ENCODE data around the gene BUB3.

The BUB3 gene

DNA sequence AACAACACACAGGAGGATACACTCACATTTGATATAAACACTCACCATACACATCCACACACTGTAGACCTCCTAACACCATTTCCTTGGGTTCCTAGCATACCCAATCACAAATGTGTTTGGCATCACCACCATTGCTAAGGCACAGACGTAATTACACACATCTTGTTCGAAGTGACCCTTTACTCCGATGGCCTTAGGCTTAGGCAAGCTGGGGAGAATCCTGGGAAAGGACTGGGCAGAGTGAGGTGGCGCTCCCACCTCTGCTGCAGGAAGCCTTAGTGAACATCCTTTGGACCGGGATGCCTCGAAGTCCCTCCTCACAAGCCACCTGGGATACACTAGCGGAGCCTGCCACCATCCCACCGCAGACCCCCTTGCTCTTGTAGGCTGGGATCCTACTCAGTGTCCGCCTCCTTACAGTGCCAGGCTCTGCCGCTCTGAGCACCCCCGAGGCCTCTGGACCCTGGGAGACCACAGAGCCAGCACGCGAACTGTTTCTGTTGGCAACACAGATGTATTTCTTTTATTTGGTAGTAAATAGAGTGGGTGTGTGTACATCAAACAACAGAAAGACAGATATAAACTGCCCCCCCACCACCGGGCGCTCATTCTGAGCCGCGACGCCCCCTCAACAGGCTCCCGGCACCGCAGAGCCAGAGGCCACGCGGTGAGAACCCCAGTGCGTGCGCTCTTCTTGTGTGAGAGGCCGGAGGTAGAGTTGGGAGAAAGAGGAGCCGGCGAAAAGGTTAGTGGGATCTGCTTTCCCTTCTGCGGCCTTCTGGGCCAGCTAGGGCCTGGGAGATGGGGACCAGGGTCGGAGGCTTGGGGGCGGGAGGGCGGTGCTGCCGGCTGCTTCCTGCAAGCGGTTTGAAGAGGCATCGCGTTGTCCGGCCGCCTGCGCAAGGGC lies 12.2 kb upstream of the BUB3 start:
- DNase-seq, result no peak

GRCh38 chr10:123142701-123143161 lies 11.5 kb upstream of the BUB3 start:
- DNase-seq, result no peak

GRCh38 chr10:123143162-123143824 lies 10.9 kb upstream of the BUB3 start:
- DNase-seq, result no peak

DNA sequence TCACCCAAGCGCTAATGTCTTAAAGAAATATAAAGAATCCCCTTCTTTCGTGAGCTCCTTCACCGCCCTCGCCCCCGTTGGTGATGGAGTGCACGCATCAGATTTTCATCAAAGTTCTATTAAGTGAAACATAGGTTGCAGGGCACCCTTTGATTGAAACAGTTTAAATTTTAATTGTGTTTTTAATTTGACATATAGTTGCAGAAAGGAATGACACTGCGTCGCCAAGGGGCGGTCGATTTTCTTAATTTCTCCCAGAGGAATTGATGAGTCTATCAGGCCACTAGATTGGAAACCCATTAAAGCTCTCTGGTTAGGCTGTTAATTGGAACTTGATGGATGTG lies 10.4 kb upstream of the BUB3 start:
- DNase-seq, result no peak

GRCh38 chr10:123144697-123145541 lies 9.3 kb upstream of the BUB3 start:
- DNase-seq, result no peak

GRCh38 chr10:123145542-123146012 lies 8.6 kb upstream of the BUB3 start:
- DNase-seq, result no peak

GRCh38 chr10:123146013-123146893 lies 7.9 kb upstream of the BUB3 start:
- no peak for DNase-seq

GRCh38 chr10:123146894-123147634 lies 7.1 kb upstream of the BUB3 start:
- DNase-seq, result no peak

DNA sequence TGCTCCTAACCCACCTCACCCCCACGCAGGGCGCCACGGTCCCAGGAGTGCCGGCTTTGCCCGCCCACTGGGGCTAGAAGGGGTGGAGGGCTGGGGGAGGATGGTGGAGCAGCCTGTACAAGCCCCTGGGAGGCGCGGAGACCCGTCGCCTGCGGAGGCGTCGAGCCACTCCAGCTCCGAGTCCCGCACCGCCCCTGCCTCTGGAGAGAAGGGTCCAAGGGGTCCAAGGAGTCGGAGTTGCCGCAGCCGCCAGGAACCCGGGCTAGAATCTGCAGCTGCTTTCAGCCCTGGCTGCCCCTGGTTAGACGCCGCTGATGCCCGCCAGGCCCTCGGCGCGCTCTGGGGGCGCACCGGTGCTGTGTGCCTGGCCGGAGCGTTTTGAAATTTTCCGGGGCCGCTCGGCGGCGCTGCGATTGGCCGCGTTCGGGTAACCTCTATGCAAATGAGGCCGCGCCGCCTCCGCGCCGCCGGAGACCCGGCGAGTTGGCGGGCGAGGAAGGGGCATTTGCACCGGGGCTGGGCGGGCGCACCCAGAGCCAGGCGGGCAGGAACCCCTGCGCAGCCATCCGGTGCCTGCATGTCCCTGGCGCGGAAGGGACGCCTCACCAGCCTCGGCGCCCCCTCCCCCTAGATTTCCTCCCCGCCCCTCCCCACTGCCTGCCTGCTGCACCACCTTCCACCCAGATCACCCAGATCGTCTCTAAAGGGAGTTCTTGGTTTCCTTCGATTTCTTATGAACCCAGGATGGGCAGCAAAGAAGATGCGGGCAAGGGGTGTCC lies 6.4 kb upstream of the BUB3 start, which contains the start of gene HMX2:
TSS of gene HMX2 (plus strand) at position 502 of the 779 bp plus-strand sequence. CDS start at position 745, 243 bp downstream.
- DNase-seq, result no peak

- DNase-seq, result no peak
Measured at GRCh38 chr10:123148414-123149161, 5.6 kb upstream of the BUB3 start.

DNA sequence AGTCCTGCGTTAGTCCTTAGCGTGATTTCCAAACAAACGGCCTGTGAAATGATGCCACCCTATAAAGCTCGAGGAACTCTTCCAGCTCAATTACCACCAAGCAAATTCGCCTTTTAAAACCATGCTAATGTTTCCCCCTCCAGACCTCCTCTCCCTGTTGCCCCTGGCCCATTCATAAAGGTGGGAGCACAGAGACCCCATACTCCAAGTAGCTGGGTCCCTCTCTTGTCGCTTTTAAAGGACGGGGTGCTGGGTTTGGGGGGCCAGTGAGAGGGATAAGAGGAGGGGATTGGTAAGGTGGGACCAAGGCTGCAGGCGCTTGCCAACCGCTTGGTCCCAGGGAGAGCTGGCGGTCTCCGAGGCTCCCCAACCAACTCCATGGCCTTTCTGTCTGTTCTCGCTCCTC lies 5.0 kb upstream of the BUB3 start:
- no peak for DNase-seq

- no peak for DNase-seq
Measured at GRCh38 chr10:123149568-123150270, 4.5 kb upstream of the BUB3 start.

DNA sequence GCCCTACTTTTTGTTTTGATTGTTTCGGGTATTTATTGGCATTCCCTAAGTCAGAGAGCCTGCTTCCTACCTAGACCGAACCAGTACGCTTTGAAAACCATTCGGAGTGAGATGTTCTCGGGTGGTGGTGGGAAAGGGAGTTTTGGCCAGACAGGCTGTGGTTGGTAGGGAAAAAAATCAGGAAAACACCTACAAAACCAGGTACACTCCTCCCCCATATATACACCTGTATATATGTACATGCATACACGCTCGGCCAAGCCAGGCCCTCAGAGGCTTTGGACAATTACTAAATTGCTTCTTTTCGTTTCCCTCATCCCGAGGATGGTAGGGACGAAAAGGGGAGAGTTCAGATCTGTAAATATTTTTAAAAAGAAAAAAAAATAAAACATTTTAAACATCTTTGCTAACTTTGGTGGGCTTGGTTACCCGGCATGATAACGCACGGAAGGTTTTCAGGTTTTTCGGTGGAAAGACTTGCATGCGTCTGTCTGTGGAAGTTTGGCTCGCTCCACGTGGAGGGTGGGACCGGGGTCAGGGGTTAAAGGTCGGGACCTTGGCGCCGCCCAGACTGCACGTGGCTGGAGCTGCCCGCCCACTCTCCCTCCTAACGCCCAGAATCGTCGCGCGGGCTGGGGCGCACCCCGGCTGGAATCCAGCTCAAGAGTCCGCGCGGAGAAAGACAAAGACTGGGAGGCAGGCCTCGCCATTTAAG lies 3.8 kb upstream of the BUB3 start:
- DNase-seq, result no peak

DNA sequence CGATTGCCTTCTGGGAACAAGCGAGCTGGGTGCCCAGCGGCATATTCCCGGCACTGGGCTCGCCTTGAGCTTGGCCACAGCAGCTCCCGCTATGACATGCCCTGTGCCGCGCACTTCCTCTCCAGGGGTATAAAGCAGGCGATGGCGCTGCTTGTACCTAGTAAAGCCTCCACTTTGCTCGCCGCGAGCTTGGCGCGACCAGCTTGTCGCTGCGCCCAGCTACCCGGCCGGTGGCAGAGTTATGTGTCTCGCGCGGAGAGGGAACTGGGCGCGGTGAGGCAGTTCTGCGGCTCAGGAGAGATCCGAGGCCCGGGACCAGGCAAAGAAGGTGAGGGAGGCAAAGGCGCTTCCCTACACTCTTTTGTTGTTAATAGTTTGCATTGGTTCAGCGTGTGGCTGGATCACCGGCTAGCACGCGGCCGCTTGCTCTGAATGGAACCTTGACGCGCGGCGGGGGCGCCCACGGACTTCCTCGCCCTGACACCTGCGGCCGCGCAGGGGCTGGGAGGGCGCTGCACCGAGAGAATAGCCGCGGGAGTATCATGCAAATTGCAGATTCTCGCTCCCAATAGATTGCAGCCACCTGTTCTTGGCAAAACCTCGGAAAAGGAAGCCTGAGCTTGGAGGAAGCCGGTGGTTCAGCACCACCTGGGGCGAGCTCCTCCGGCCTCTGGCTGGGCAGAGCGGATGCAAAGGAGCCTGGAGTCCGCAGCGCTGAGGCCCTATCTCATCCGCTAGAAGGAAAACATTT lies 3.0 kb upstream of the BUB3 start:
- peak; percentile 67 for DNase-seq

- no peak for DNase-seq
Measured at GRCh38 chr10:123151737-123152135, 2.5 kb upstream of the BUB3 start.

- DNase-seq, result no peak
Measured at GRCh38 chr10:123153486-123154091, 613 bp upstream of the BUB3 start.

All from RPMI8226 (cell line).